OCI-LY1 (cell line): Measurements from ENCODE around the gene CD58.
"Not testable (repeated sequence)": the region's sequence is repeated elsewhere in the genome, so short reads cannot be mapped to it uniquely, and the experiment has no call there.

Experiments used
- H2AFZ ChIP-seq: fragments of 200-600 bp; sonication (generic), shearing (Covaris generic); 2 replicates; pipeline ENCODE4 v1.6.0; 2014; ENCODE audit warnings: antibody characterized with exemption, mild to moderate bottlenecking, low read length
- H3F3A ChIP-seq: fragments of 200-600 bp; sonication (generic), shearing (Covaris generic); 2 replicates; pipeline ENCODE4 v1.6.0; 2014; ENCODE audit warnings: mild to moderate bottlenecking, antibody characterized with exemption, low read length, moderate library complexity; ENCODE audit not compliant: insufficient read depth
- H3K27ac ChIP-seq: fragments of 200-600 bp; sonication (generic); 2 replicates; pipeline ENCODE4 v1.5.1; 2014; ENCODE audit warnings: low read length, mixed run types, mild to moderate bottlenecking, low read depth; ENCODE audit not compliant: poor library complexity, severe bottlenecking
- H3K27me3 ChIP-seq: fragments of 200-600 bp; sonication (generic); 2 replicates; pipeline ENCODE4 v1.6.0; 2014; ENCODE audit warnings: antibody characterized with exemption, mild to moderate bottlenecking, low read length, moderate library complexity; ENCODE audit not compliant: insufficient read depth
- H3K36me3 ChIP-seq: fragments of 200-600 bp; sonication (generic); 2 replicates; pipeline ENCODE4 v1.6.1; 2014; ENCODE audit warnings: mild to moderate bottlenecking, antibody characterized with exemption, low read length, moderate library complexity, mixed read lengths; ENCODE audit not compliant: insufficient read depth
- H3K4me1 ChIP-seq: fragments of 200-600 bp; sonication (generic); 2 replicates; pipeline ENCODE4 v1.5.1; 2014; ENCODE audit warnings: mild to moderate bottlenecking, low read length, moderate library complexity; ENCODE audit not compliant: insufficient read depth, severe bottlenecking
- H3K4me2 ChIP-seq: fragments of 200-600 bp; sonication (generic), shearing (Covaris generic); 2 replicates; pipeline ENCODE4 v1.6.1; 2014; ENCODE audit warnings: low read length
- H3K4me3 ChIP-seq: fragments of 200-600 bp; sonication (generic); 2 replicates; pipeline ENCODE4 v1.5.1; 2014; ENCODE audit warnings: low read length, low read depth, mild to moderate bottlenecking, mixed read lengths; ENCODE audit not compliant: poor library complexity, severe bottlenecking
- H3K79me2 ChIP-seq: fragments of 200-600 bp; shearing (Covaris generic); 2 replicates; pipeline ENCODE4 v1.6.1; 2016; ENCODE audit warnings: mixed run types, low read length, mixed read lengths; ENCODE audit not compliant: insufficient read depth
- H3K9ac ChIP-seq: fragments of 200-600 bp; sonication (generic), shearing (Covaris generic); 2 replicates; pipeline ENCODE4 v1.6.1; 2014; ENCODE audit warnings: mild to moderate bottlenecking, low read length, mixed read lengths
- H3K9me2 ChIP-seq: fragments of 200-600 bp; sonication (generic), shearing (Covaris generic); 2 replicates; pipeline ENCODE4 v1.6.1; 2014; ENCODE audit warnings: low read depth, mild to moderate bottlenecking, low read length, mixed read lengths
- H3K9me3 ChIP-seq: fragments of 200-600 bp; shearing (Covaris generic); 2 replicates; pipeline ENCODE4 v1.6.1; 2014; ENCODE audit warnings: low read length, mixed read lengths
- H4K20me1 ChIP-seq: fragments of 200-600 bp; sonication (generic), shearing (Covaris generic); 2 replicates; pipeline ENCODE4 v1.6.0; 2016; ENCODE audit warnings: mild to moderate bottlenecking, low read length; ENCODE audit not compliant: insufficient read depth
- CTCF ChIP-seq: fragments of 200-600 bp; sonication (generic), shearing (Covaris generic); IDR thresholded peaks from 2 replicates; pipeline ENCODE4 v1.5.1; 2017; ENCODE audit warnings: mild to moderate bottlenecking, antibody characterized with exemption, low read length, moderate library complexity, mixed read lengths
- EZH2 ChIP-seq: fragments of 200-600 bp; sonication (generic), shearing (Covaris generic); IDR thresholded peaks from 2 replicates; pipeline ENCODE4 v1.8.0; 2017; ENCODE audit warnings: borderline replicate concordance, mixed run types, mild to moderate bottlenecking, antibody characterized with exemption, low read length, moderate library complexity, mixed read lengths

Gene CD58

GRCh38 chr1:116608841-116609240, 38.0 kb upstream of the CD58 start:
- not testable (repeated sequence) for H3K9me3 ChIP-seq, H3K36me3 ChIP-seq, H4K20me1 ChIP-seq, H3K9me2 ChIP-seq, H2AFZ ChIP-seq, H3K27me3 ChIP-seq, H3K4me2 ChIP-seq, H3K27ac ChIP-seq, H3K4me1 ChIP-seq, H3K9ac ChIP-seq, H3K4me3 ChIP-seq, H3K79me2 ChIP-seq, H3F3A ChIP-seq

DNA sequence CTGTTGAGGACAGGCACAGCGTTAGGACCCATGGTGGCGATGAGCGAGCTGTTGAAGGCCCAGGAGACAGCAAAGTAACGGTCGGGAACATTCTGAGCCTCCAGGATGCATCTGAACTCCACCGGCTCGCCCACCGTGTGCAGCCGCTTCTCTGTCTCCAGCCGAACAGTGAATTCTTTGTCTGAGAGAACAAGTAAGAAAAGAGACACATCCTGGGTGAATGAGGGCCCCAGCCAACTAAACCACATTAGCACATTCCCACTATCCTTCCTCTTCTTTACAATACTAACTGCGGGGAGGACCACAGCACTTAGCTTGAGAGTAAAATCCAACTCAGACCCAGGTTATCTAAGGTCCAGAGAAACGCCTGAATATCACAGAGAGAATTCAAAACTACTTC, 37.3 kb upstream of the CD58 start:
- H3K27ac ChIP-seq, H3K9me3 ChIP-seq, H3K4me1 ChIP-seq, H4K20me1 ChIP-seq, H3K9ac ChIP-seq, H3K79me2 ChIP-seq, H2AFZ ChIP-seq, H3K4me2 ChIP-seq, H3K36me3 ChIP-seq, H3K27me3 ChIP-seq, H3F3A ChIP-seq, H3K4me3 ChIP-seq, H3K9me2 ChIP-seq: not testable (repeated sequence)

GRCh38 chr1:116607463-116607862, 36.6 kb upstream of the CD58 start:
- not testable (repeated sequence) for H3K4me1 ChIP-seq, H3K27me3 ChIP-seq, H3K9ac ChIP-seq, H3K27ac ChIP-seq, H3K9me2 ChIP-seq, H2AFZ ChIP-seq, H3K79me2 ChIP-seq, H4K20me1 ChIP-seq, H3K36me3 ChIP-seq, H3F3A ChIP-seq, H3K4me2 ChIP-seq, H3K4me3 ChIP-seq, H3K9me3 ChIP-seq

DNA sequence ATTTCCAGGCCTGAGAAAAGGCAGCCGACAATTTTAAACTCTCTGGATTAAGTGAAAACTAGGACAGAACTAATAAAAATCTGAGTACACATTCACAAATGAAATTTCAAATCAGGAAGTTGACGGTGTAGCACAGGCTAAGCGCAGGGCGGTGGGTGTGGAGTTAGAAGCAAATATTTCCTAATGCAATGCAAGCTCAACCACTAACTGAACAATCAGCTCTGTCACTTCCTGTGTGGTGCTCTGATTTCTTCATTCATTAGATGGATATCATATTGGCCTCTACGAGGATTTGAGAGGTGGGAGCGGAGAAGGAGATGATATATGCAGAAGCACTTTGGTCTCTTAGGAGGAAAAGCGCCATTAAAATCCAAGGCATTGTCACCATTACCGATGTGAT, 35.2 kb upstream of the CD58 start:
- H3K27me3 ChIP-seq, H3K9me2 ChIP-seq, H3F3A ChIP-seq, H3K27ac ChIP-seq, H3K79me2 ChIP-seq, H3K36me3 ChIP-seq, H3K4me1 ChIP-seq, H2AFZ ChIP-seq, H4K20me1 ChIP-seq, H3K9me3 ChIP-seq, H3K9ac ChIP-seq, H3K4me2 ChIP-seq, H3K4me3 ChIP-seq: not testable (repeated sequence)

GRCh38 chr1:116605315-116605714, 34.5 kb upstream of the CD58 start:
- no peaks in the 10 kb centered on the region for H3K79me2 ChIP-seq

GRCh38 chr1:116604408-116604807, 33.6 kb upstream of the CD58 start:
- not testable (repeated sequence) for H3K9me3 ChIP-seq, H3K27me3 ChIP-seq, H3K36me3 ChIP-seq, H3K9ac ChIP-seq, H4K20me1 ChIP-seq, H3F3A ChIP-seq, H3K9me2 ChIP-seq, H3K27ac ChIP-seq, H3K79me2 ChIP-seq, H3K4me2 ChIP-seq, H3K4me3 ChIP-seq, H2AFZ ChIP-seq, H3K4me1 ChIP-seq

More at GRCh38 chr1:116605315-116605714, 34.5 kb upstream of the CD58 start:
- H3K36me3 ChIP-seq = no peaks in the 10 kb centered on the region
- no peaks in the 10 kb centered on the region for H3K9me3 ChIP-seq
- no peak overlapping the region for H3K27ac ChIP-seq
- no peaks in the 10 kb centered on the region for H3K27me3 ChIP-seq
- H2AFZ ChIP-seq = no peak overlapping the region
- H4K20me1 ChIP-seq = no peaks in the 10 kb centered on the region
- no peaks in the 10 kb centered on the region for H3F3A ChIP-seq
- H3K4me1 ChIP-seq = no peaks in the 10 kb centered on the region
- H3K4me2 ChIP-seq = no peak overlapping the region
- H3K9me2 ChIP-seq = no peaks in the 10 kb centered on the region
- no peak overlapping the region for H3K9ac ChIP-seq
- no peak overlapping the region for H3K4me3 ChIP-seq
- no peak for TF ChIP-seq CTCF
- TF ChIP-seq EZH2 = no peak

- H3K9ac ChIP-seq, H3K9me3 ChIP-seq, H4K20me1 ChIP-seq, H3K36me3 ChIP-seq, H3F3A ChIP-seq, H3K27ac ChIP-seq, H3K9me2 ChIP-seq, H3K4me1 ChIP-seq, H3K4me2 ChIP-seq, H3K79me2 ChIP-seq, H3K27me3 ChIP-seq, H3K4me3 ChIP-seq, H2AFZ ChIP-seq: not testable (repeated sequence)
Observed at GRCh38 chr1:116603646-116604045, 32.8 kb upstream of the CD58 start.
